ENCODE data around the gene CDC14A. TPM values are rescaled to one million over a fixed set of nuclear protein-coding genes. Genes with fewer than 3 reads are reported as not detected.

CDC14A gene
- total and polyA plus RNA-seq, 12 donors = 0.85 to 19.2 (median 4.1) TPM

GRCh38 chr1:100506217-100506616, 153.9 kb downstream of the CDC14A start:
- peaks cover 0 to 3% of the 10 kb centered on the region in 2 donors for H3K4me1 ChIP-seq (replicated peaks in 1 of 2)
- intact Hi-C loops (cut with DNase I) = no loop called here
- H3K27me3 ChIP-seq = no peaks in the 10 kb centered on the region
- H3K9me3 ChIP-seq (replicated peaks in 1 of 3) = no peaks in the 10 kb centered on the region
- H3K4me3 ChIP-seq = no peak overlapping the region
- no peak overlapping the region for H3K27ac ChIP-seq
- TF ChIP-seq CTCF (IDR thresholded peaks at IDR 0.05) (no peak), POLR2A (IDR thresholded peaks at IDR 0.05) (no peak)
- 86 to 90% (median 86%) methylated on average over 2 of the region's 2 CpGs for WGBS, 4 donors
- H3K36me3 ChIP-seq (replicated peaks in 1 of 2) = no peaks in the 10 kb centered on the region
- no peak for DNase-seq

GRCh38 chr1:100510451-100510850, 158.1 kb downstream of the CDC14A start:
- TF ChIP-seq CTCF (IDR thresholded peaks at IDR 0.05) (no peak), POLR2A (IDR thresholded peaks at IDR 0.05) (no peak)
- Histone ChIP-seq H3K27me3 (no peaks in the 10 kb centered on the region), H3K36me3 (replicated peaks in 1 of 2) (no peaks in the 10 kb centered on the region), H3K4me3 (no peak overlapping the region), H3K9me3 (replicated peaks in 1 of 3) (no peaks in the 10 kb centered on the region), H3K4me1 (replicated peaks in 1 of 2) (peaks cover 0 to 3% of the 10 kb centered on the region in 2 donors), H3K27ac (no peak overlapping the region)
- 44 to 62% (median 57%) methylated on average over 1 of the region's 1 CpG for whole genome bisulfite sequencing, 4 donors
- intact Hi-C loops (cut with DNase I) = no loop called here
- no peak for DNase-seq

GRCh38 chr1:100511058-100511457, 158.8 kb downstream of the CDC14A start:
- Histone ChIP-seq H3K27me3 (no peaks in the 10 kb centered on the region), H3K9me3 (replicated peaks in 1 of 3) (no peaks in the 10 kb centered on the region), H3K4me3 (no peak overlapping the region), H3K27ac (no peak overlapping the region), H3K4me1 (replicated peaks in 1 of 2) (peaks cover 0 to 3% of the 10 kb centered on the region in 2 donors), H3K36me3 (replicated peaks in 1 of 2) (no peaks in the 10 kb centered on the region)
- no peak for TF ChIP-seq POLR2A (IDR thresholded peaks at IDR 0.05)
- no peak for TF ChIP-seq CTCF (IDR thresholded peaks at IDR 0.05)
- intact Hi-C loops (cut with DNase I) = no loop called here
- no peak for DNase-seq
- 71 to 80% (median 73%) methylated on average over 4 of the region's 4 CpGs for WGBS, 4 donors

GRCh38 chr1:100511773-100512172, 159.5 kb downstream of the CDC14A start:
- no peak for DNase-seq
- TF ChIP-seq POLR2A (IDR thresholded peaks at IDR 0.05) = no peak
- TF ChIP-seq CTCF (IDR thresholded peaks at IDR 0.05) = no peak
- H3K4me3 ChIP-seq = no peak overlapping the region

More at GRCh38 chr1:100511773-100512172, 159.5 kb downstream of the CDC14A start:
- peaks cover 0 to 3% of the 10 kb centered on the region in 2 donors for H3K4me1 ChIP-seq (replicated peaks in 1 of 2)
- H3K27ac ChIP-seq = no peak overlapping the region
- intact Hi-C loops (cut with DNase I) = no loop called here
- H3K36me3 ChIP-seq (replicated peaks in 1 of 2) = no peaks in the 10 kb centered on the region
- no peaks in the 10 kb centered on the region for H3K27me3 ChIP-seq
- WGBS, 4 donors = 93 to 98% (median 96%) methylated on average over 5 of the region's 5 CpGs
- no peaks in the 10 kb centered on the region for H3K9me3 ChIP-seq (replicated peaks in 1 of 3)

All from adrenal gland (tissue), 12 donors.